DND-41 (cell line): ENCODE data around the gene IFIT2.

ENCODE experiments used
- CTCF ChIP-seq: IDR thresholded peaks from 2 replicates; pipeline ENCODE4 v1.5.1; 2012; ENCODE audit warnings: borderline replicate concordance, low read length, moderate library complexity, mild to moderate bottlenecking; ENCODE audit not compliant: poor library complexity, severe bottlenecking; ENCODE audit errors: extremely low read depth
- EZH2 ChIP-seq: IDR thresholded peaks from 3 replicates; pipeline ENCODE4 v1.6.1; 2012; ENCODE audit warnings: borderline replicate concordance, low read depth, mild to moderate bottlenecking, moderate library complexity, low read length, inconsistent platforms; ENCODE audit not compliant: severe bottlenecking

- TF ChIP-seq EZH2, result no peak
- no peak for TF ChIP-seq CTCF
Measured at GRCh38 chr10:89303161-89303560, 1.3 kb downstream of the IFIT2 start.
